K562 (cell line): Measurements from ENCODE around the gene C2. TPM values are rescaled to one million over a fixed set of nuclear protein-coding genes. Genes with fewer than 3 reads are reported as not detected.

ENCODE experiments used
- BRD9 ChIP-seq: fragments of 450-650 bp; IDR thresholded peaks from 2 replicates; pipeline ENCODE4 v1.6.1; 2018; ENCODE audit warnings: low read depth; ENCODE audit not compliant: partially characterized antibody
- CC2D1A ChIP-seq: fragments of 450-650 bp; IDR thresholded peaks from 2 replicates; pipeline ENCODE4 v1.6.1; 2017; ENCODE audit warnings: mild to moderate bottlenecking
- CCAR2 ChIP-seq: fragments of 200-400 bp; formaldehyde crosslinking; IDR thresholded peaks from 2 replicates; pipeline ENCODE4 v1.6.1; 2017; ENCODE audit warnings: mild to moderate bottlenecking, low read depth, low read length
- CHCHD3 ChIP-seq: fragments of 250-450 bp; sonication (Bioruptor Pico); IDR thresholded peaks from 2 replicates; pipeline ENCODE4 v2.1.2; 2022; ENCODE audit warnings: mild to moderate bottlenecking
- HDAC1 ChIP-seq, 2 experiments: fragments of 450-650 bp; IDR thresholded peaks; 2 replicates each; pipeline ENCODE4 v1.6.1; 2016 to 2017; ENCODE audit warnings: inconsistent platforms in 1 of 2, mild to moderate bottlenecking in 1 of 2, moderate library complexity in 1 of 2
- IFI16 ChIP-seq: fragments of 250-450 bp; sonication (Bioruptor Pico); IDR thresholded peaks from 2 replicates; pipeline ENCODE4 v2.1.2; 2022; ENCODE audit warnings: mild to moderate bottlenecking, inconsistent platforms
- MCM2 ChIP-seq: fragments of 450-650 bp; IDR thresholded peaks from 2 replicates; pipeline ENCODE4 v1.6.1; 2017; ENCODE audit warnings: low read depth, mild to moderate bottlenecking
- POLR3G ChIP-seq: IDR thresholded peaks from 2 replicates; pipeline ENCODE4 v1.6.1; 2011; ENCODE audit not compliant: insufficient read length, insufficient replicate concordance; ENCODE audit errors: extremely low read depth
- PTRF ChIP-seq: fragments of 450-650 bp; IDR thresholded peaks from 2 replicates; pipeline ENCODE4 v1.6.1; 2016; ENCODE audit warnings: mild to moderate bottlenecking, missing genetic modification characterization, missing compliant biosample characterization
- TAF9B ChIP-seq: fragments of 450-650 bp; IDR thresholded peaks from 2 replicates; pipeline ENCODE4 v1.6.1; 2018; ENCODE audit warnings: mild to moderate bottlenecking; ENCODE audit not compliant: partially characterized antibody
- TRIM28 ChIP-seq: fragments of 450-650 bp; IDR thresholded peaks from 2 replicates; pipeline ENCODE4 v1.6.1; 2017
- ZBTB1 ChIP-seq: sonication (generic); formaldehyde crosslinking; IDR thresholded peaks from 2 replicates; pipeline ENCODE4 v1.8.1; 2023; ENCODE audit warnings: missing genetic modification reagents, low read depth, mild to moderate bottlenecking, borderline replicate concordance
- ZBTB8A ChIP-seq: fragments of 450-650 bp; IDR thresholded peaks from 2 replicates; pipeline ENCODE4 v1.6.1; 2018; ENCODE audit warnings: mild to moderate bottlenecking, moderate library complexity; ENCODE audit not compliant: partially characterized antibody
- ZNF239 ChIP-seq: fragments of 250-450 bp; sonication (Bioruptor Pico); IDR thresholded peaks from 2 replicates; pipeline ENCODE4 v1.4.0; 2020; ENCODE audit warnings: mild to moderate bottlenecking
- polyA plus RNA-seq, 8 experiments: library from polyadenylated mRNA; depleted of rRNA in 4 of 8; stranded (reverse) in 5 of 8; unstranded in 3 of 8; fragments of >200 nt; fragmentation: Nextera tagmentation in 2 of 8; fragmentation: Illumina TruSeq in 1 of 8; extraction: Ambion mirVana in 2 of 8; extraction: Trizol in 1 of 8; gene quantifications; 2 replicates each; pipeline versions ENCODE4 v1.2.1 to v1.2.3, GENCODE V29; 2011 to 2014; ENCODE audit warnings: inconsistent platforms in 1 of 8, missing spikeins in 1 of 8
- total RNA-seq, 7 experiments: library from RNA; depleted of rRNA in 6 of 7; stranded (reverse); fragments of >200 nt in 6 of 7; fragmentation: Illumina TruSeq in 2 of 7; extraction: Trizol in 2 of 7; gene quantifications; 2 replicates each; pipeline versions ENCODE4 v1.2.1 to v1.2.3, GENCODE V29; 2011 to 2021; ENCODE audit warnings: low replicate concordance in 1 of 7
- TF ChIP-seq, protein P1 (sequence below): fragments of 250-450 bp; sonication (Bioruptor Pico); IDR thresholded peaks from 2 replicates; pipeline ENCODE4 v1.5.0; 2021
- TF ChIP-seq, protein P2 (sequence below), 2 experiments: fragments of 450-650 bp; conservative IDR thresholded peaks; 2 replicates each; pipeline ENCODE4 v1.6.1; 2017; ENCODE audit warnings: mild to moderate bottlenecking in 2 of 2, moderate library complexity in 2 of 2
- TF ChIP-seq, protein P3 (sequence below): IDR thresholded peaks from 2 replicates; pipeline ENCODE4 v1.6.1; 2014; ENCODE audit warnings: antibody characterized with exemption
- TF ChIP-seq, protein P4 (sequence below): fragments of 450-650 bp; IDR thresholded peaks from 2 replicates; pipeline ENCODE4 v1.6.1; 2017; ENCODE audit warnings: antibody characterized with exemption, mild to moderate bottlenecking
- TF ChIP-seq, protein P5 (sequence below): fragments of 200-800 bp; sonication (Bioruptor generic); IDR thresholded peaks from 2 replicates; pipeline ENCODE4 v1.6.1; 2017; ENCODE audit warnings: missing genetic modification characterization, missing compliant biosample characterization

C2 gene
- total and polyA plus RNA-seq, 9 of the 15 experiments (the other 6 are each of a cell fraction or from before 2014, with no cell fraction given): 0.05 to 1.1 (median 0.39) TPM; not detected in 1

DNA sequence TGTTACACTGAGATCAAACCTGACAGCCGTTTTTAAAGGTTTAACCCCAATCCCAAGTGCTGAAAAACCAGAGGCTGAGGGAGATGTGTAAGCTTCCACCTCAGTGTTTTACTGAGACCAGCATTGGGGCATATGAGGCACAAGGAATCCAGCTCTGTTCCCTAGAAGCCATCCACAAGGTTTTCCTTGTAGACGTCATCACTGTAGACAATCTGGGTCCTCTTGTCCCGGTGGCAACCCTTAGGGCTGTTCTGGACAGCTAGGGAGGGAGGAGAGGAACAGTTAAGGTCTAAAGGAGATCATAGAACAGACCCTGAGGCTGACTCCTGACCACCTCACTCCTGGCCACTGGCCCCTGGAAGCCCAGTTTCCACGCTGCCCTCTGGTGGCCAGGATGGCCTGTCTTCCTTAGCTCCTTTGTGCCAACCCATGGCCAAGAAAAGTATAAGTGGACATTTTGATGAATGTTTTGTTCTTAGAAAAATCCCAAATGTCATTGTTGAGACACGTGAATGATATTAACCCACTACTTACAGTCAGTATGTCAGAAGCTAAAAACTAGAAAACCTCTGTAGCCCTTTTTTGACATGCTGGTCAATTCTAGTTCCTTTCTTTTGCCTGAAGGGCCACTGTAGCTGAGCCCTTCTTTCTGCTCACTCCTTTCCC lies 24.8 kb downstream of the C2 start (continued):
- TF ChIP-seq, protein P1, sequence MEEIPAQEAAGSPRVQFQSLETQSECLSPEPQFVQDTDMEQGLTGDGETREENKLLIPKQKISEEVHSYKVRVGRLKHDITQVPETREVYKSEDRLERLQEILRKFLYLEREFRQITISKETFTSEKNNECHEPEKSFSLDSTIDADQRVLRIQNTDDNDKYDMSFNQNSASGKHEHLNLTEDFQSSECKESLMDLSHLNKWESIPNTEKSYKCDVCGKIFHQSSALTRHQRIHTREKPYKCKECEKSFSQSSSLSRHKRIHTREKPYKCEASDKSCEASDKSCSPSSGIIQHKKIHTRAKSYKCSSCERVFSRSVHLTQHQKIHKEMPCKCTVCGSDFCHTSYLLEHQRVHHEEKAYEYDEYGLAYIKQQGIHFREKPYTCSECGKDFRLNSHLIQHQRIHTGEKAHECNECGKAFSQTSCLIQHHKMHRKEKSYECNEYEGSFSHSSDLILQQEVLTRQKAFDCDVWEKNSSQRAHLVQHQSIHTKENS (CRISPR knock-in tag): no peak
- TF ChIP-seq HDAC1 (IDR thresholded peaks at IDR 0.05): no peak
- TF ChIP-seq, protein P2, sequence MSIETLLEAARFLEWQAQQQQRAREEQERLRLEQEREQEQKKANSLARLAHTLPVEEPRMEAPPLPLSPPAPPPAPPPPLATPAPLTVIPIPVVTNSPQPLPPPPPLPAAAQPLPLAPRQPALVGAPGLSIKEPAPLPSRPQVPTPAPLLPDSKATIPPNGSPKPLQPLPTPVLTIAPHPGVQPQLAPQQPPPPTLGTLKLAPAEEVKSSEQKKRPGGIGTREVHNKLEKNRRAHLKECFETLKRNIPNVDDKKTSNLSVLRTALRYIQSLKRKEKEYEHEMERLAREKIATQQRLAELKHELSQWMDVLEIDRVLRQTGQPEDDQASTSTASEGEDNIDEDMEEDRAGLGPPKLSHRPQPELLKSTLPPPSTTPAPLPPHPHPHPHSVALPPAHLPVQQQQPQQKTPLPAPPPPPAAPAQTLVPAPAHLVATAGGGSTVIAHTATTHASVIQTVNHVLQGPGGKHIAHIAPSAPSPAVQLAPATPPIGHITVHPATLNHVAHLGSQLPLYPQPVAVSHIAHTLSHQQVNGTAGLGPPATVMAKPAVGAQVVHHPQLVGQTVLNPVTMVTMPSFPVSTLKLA (conservative IDR thresholded peaks at IDR 0.05): peak in 1 of 2 experiments; percentile 15; a peak in 1 of 4 replicates
- no peak for TF ChIP-seq ZNF239 (CRISPR knock-in tag)
- no peak for TF ChIP-seq TRIM28
- TF ChIP-seq BRD9: no peak
- no peak for TF ChIP-seq PTRF
- TF ChIP-seq, protein P3, sequence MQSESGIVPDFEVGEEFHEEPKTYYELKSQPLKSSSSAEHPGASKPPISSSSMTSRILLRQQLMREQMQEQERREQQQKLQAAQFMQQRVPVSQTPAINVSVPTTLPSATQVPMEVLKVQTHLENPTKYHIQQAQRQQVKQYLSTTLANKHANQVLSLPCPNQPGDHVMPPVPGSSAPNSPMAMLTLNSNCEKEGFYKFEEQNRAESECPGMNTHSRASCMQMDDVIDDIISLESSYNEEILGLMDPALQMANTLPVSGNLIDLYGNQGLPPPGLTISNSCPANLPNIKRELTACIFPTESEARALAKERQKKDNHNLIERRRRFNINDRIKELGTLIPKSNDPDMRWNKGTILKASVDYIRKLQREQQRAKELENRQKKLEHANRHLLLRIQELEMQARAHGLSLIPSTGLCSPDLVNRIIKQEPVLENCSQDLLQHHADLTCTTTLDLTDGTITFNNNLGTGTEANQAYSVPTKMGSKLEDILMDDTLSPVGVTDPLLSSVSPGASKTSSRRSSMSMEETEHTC: no peak
- no peak for TF ChIP-seq IFI16
- TF ChIP-seq CHCHD3: no peak
- no peak for TF ChIP-seq POLR3G
- TF ChIP-seq ZBTB1 (CRISPR knock-in tag): no peak
- TF ChIP-seq MCM2: no peak
- TF ChIP-seq TAF9B: no peak
- no peak for TF ChIP-seq ZBTB8A
- TF ChIP-seq CCAR2: no peak
- TF ChIP-seq, protein P4, sequence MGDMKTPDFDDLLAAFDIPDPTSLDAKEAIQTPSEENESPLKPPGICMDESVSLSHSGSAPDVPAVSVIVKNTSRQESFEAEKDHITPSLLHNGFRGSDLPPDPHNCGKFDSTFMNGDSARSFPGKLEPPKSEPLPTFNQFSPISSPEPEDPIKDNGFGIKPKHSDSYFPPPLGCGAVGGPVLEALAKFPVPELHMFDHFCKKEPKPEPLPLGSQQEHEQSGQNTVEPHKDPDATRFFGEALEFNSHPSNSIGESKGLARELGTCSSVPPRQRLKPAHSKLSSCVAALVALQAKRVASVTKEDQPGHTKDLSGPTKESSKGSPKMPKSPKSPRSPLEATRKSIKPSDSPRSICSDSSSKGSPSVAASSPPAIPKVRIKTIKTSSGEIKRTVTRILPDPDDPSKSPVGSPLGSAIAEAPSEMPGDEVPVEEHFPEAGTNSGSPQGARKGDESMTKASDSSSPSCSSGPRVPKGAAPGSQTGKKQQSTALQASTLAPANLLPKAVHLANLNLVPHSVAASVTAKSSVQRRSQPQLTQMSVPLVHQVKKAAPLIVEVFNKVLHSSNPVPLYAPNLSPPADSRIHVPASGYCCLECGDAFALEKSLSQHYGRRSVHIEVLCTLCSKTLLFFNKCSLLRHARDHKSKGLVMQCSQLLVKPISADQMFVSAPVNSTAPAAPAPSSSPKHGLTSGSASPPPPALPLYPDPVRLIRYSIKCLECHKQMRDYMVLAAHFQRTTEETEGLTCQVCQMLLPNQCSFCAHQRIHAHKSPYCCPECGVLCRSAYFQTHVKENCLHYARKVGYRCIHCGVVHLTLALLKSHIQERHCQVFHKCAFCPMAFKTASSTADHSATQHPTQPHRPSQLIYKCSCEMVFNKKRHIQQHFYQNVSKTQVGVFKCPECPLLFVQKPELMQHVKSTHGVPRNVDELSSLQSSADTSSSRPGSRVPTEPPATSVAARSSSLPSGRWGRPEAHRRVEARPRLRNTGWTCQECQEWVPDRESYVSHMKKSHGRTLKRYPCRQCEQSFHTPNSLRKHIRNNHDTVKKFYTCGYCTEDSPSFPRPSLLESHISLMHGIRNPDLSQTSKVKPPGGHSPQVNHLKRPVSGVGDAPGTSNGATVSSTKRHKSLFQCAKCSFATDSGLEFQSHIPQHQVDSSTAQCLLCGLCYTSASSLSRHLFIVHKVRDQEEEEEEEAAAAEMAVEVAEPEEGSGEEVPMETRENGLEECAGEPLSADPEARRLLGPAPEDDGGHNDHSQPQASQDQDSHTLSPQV: 0 out of 2 replicates have a peak, but pooled peaks have one; percentile 18
- TF ChIP-seq, protein P5, sequence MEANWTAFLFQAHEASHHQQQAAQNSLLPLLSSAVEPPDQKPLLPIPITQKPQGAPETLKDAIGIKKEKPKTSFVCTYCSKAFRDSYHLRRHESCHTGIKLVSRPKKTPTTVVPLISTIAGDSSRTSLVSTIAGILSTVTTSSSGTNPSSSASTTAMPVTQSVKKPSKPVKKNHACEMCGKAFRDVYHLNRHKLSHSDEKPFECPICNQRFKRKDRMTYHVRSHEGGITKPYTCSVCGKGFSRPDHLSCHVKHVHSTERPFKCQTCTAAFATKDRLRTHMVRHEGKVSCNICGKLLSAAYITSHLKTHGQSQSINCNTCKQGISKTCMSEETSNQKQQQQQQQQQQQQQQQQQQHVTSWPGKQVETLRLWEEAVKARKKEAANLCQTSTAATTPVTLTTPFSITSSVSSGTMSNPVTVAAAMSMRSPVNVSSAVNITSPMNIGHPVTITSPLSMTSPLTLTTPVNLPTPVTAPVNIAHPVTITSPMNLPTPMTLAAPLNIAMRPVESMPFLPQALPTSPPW (CRISPR knock-in tag): peak; percentile 44; the same call in 1 of the 2 replicates
- TF ChIP-seq CC2D1A: no peak
